ENCODE measurements around the gene TH. TPM values are rescaled to one million over a fixed set of nuclear protein-coding genes. Genes with fewer than 3 reads are reported as not detected.

The TH gene
- total RNA-seq, 4 donors from 2014 or later: 0.34 to 1.0 TPM; not detected in 2

DNA sequence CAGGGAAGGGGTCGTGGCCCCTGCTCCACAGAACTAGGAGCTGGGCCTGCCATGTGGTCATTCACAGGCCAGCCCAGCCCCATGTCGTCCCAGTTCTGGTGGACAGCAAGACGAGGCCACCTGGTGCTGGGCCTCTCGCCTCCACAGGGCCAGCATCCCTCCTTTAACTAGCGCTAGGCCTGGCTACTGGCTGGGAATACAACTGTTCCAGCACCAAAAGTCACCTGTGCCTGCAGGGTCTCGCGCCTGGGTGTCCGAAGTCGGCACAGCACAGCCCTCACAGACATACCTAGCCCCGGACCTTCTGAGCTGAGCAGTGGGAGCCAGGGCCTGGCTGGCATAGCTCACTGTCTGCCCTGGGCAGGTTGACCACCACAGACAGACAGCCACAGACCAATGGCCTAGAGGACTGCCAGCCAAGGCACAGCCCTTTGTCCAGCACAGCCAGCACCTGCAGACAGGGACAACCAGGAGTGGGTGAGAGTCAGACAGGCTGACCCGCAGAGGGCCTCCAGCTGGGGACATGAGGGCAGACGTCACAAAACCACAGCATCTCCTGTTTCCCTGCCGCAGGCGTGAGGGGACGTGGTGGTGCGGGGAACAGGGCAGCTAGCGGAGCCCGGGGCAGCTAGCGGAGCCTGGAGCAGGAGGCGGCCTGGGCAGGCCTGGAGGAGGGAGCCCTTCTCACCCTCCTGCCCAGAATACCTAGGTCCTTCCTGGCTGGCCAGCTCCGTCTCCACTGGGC, 27.2 kb upstream of the TH start:
- TF ChIP-seq POLR2A (IDR thresholded peaks at IDR 0.05) (no peak), EP300 (IDR thresholded peaks at IDR 0.05) (no peak), POLR2AphosphoS5 (IDR thresholded peaks at IDR 0.05) (no peak)
- TF ChIP-seq, protein P1, sequence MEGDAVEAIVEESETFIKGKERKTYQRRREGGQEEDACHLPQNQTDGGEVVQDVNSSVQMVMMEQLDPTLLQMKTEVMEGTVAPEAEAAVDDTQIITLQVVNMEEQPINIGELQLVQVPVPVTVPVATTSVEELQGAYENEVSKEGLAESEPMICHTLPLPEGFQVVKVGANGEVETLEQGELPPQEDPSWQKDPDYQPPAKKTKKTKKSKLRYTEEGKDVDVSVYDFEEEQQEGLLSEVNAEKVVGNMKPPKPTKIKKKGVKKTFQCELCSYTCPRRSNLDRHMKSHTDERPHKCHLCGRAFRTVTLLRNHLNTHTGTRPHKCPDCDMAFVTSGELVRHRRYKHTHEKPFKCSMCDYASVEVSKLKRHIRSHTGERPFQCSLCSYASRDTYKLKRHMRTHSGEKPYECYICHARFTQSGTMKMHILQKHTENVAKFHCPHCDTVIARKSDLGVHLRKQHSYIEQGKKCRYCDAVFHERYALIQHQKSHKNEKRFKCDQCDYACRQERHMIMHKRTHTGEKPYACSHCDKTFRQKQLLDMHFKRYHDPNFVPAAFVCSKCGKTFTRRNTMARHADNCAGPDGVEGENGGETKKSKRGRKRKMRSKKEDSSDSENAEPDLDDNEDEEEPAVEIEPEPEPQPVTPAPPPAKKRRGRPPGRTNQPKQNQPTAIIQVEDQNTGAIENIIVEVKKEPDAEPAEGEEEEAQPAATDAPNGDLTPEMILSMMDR (IDR thresholded peaks at IDR 0.05): no peak
- WGBS: 74% methylated on average over 11 of the region's 21 CpGs
- Histone ChIP-seq H3K9me3 (no peaks in the 10 kb centered on the region), H3K4me1 (peaks cover 26% of the 10 kb centered on the region), H3K36me3 (no peaks in the 10 kb centered on the region), H3K4me3 (no peak overlapping the region), H3K27ac (no peak overlapping the region), H3K27me3 (peaks cover 9% of the 10 kb centered on the region)
- no peak for DNase-seq (ENCODE audit: low spot score in 2 of 2)

DNA sequence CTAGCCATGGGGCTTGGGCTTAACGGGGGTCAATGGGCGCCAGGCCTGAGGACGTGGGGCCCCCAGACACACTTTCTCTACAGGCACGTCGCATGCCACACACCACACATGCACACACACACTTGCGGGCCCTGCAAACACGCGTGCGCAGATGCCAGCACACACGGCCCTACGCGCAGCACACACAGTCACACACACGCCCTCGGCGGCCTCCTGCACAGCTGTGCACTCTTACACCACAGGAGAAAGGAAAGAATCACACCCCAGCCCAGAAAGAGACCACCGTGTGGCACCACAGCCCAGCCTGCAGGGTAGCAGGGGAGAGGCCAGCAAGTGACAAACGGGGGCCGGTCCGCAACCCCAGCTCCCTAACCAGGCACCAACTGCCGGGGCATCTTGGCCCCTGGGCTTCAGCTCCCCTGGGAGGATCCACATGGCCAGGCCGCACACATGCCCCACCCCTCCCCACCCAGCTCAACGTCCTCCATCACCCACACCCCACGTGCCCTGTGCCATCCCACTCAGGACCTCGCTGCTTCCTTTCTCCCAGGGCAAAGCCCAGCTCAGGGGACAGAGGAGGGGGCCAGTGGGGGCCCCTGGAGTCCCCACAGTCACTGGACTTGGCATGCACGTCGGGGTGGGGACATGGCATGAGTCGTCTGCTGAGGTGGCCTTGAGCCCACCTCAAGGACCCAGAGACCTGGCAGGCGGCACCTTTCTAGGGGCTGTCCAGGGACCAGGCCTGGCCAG, 26.3 kb upstream of the TH start:
- Histone ChIP-seq H3K4me3 (no peak overlapping the region), H3K4me1 (peaks cover 25% of the 10 kb centered on the region), H3K9me3 (no peaks in the 10 kb centered on the region), H3K27me3 (peaks cover 17% of the 10 kb centered on the region), H3K36me3 (no peaks in the 10 kb centered on the region), H3K27ac (no peak overlapping the region)
- TF ChIP-seq POLR2AphosphoS5 (IDR thresholded peaks at IDR 0.05): no peak
- no peak for TF ChIP-seq EP300 (IDR thresholded peaks at IDR 0.05)
- TF ChIP-seq, protein P1 (IDR thresholded peaks at IDR 0.05): no peak
- TF ChIP-seq POLR2A (IDR thresholded peaks at IDR 0.05): no peak
- WGBS: 94% methylated on average over 17 of the region's 28 CpGs
- no peak for DNase-seq (ENCODE audit: low spot score in 2 of 2)

- Histone ChIP-seq H3K4me1 (peaks cover 22% of the 10 kb centered on the region), H3K27me3 (peaks cover 24% of the 10 kb centered on the region), H3K4me3 (no peak overlapping the region), H3K9me3 (no peaks in the 10 kb centered on the region), H3K36me3 (no peaks in the 10 kb centered on the region), H3K27ac (no peak overlapping the region)
- DNase-seq (ENCODE audit: low spot score in 2 of 2): no peak
- WGBS: 7% methylated on average over 11 of the region's 23 CpGs
- no peak for TF ChIP-seq POLR2AphosphoS5 (IDR thresholded peaks at IDR 0.05)
- TF ChIP-seq, protein P1 (IDR thresholded peaks at IDR 0.05): peak; percentile 82 to 94
Measured at GRCh38 chr11:2196970-2197770, 25.6 kb upstream of the TH start.

DNA sequence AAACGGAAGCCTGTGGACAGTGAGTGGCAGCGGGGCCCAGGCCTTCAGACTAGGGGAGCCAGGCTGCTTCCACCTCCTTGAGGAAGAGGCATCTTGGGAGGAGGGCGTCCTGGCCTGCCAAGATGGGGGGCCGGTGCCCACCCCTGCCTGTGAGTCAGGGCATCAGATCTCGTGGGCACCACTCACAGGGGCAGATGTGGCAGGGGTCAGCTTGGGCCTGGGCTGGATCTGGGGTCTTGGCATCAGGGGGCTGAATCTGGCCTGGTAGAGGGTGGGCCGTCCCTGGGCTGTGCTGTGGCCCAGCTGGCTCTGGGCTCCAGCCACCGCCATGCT, 24.1 kb upstream of the TH start:
- no peak overlapping the region for H3K4me3 ChIP-seq
- WGBS: 94% methylated on average over 4 of the region's 7 CpGs
- no peak overlapping the region for H3K27ac ChIP-seq
- peaks cover 26% of the 10 kb centered on the region for H3K4me1 ChIP-seq
- TF ChIP-seq EP300 (IDR thresholded peaks at IDR 0.05) (no peak), POLR2AphosphoS5 (IDR thresholded peaks at IDR 0.05) (no peak), POLR2A (IDR thresholded peaks at IDR 0.05) (no peak)
- TF ChIP-seq, protein P1 (IDR thresholded peaks at IDR 0.05): no peak
- no peaks in the 10 kb centered on the region for H3K9me3 ChIP-seq
- DNase-seq (ENCODE audit: low spot score in 2 of 2): no peak
- H3K36me3 ChIP-seq: no peaks in the 10 kb centered on the region
- peaks cover 38% of the 10 kb centered on the region for H3K27me3 ChIP-seq

All from suprapubic skin (tissue), 4 donors.